ENCODE data around the gene TRMT10C.

GRCh38 chr3:101521211-101521701 is 40.4 kb upstream of the TRMT10C start:
- TF ChIP-seq CTCF (conservative IDR thresholded peaks at IDR 0.05; ENCODE audit: low read depth in 2 of 2) (no peak), EZH2 (IDR thresholded peaks at IDR 0.05; ENCODE audit: low read depth, unreplicated experiment) (no peak), POLR2AphosphoS5 (IDR thresholded peaks at IDR 0.05; ENCODE audit: low read depth) (no peak), REST (IDR thresholded peaks at IDR 0.05; ENCODE audit: unreplicated experiment) (no peak), EZH2phosphoT487 (IDR thresholded peaks at IDR 0.05; ENCODE audit: unreplicated experiment) (no peak), STAT1 (IDR thresholded peaks at IDR 0.05; ENCODE audit: unreplicated experiment) (no peak), CREB1 (CRISPR knock-in tag; IDR thresholded peaks at IDR 0.05; ENCODE audit: low read depth) (no peak), ZNF114 (CRISPR knock-in tag; IDR thresholded peaks at IDR 0.05) (no peak), ZNF462 (CRISPR knock-in tag; IDR thresholded peaks at IDR 0.05) (no peak), ZNF331 (CRISPR knock-in tag; IDR thresholded peaks at IDR 0.05; ENCODE audit: low read depth) (no peak), ETS1 (IDR thresholded peaks at IDR 0.05) (no peak), JUNB (IDR thresholded peaks at IDR 0.05; ENCODE audit: unreplicated experiment) (no peak), NANOG (IDR thresholded peaks at IDR 0.05; ENCODE audit: borderline replicate concordance) (no peak)
